GM21717 (cell line): ENCODE measurements around the gene IL18BP.

Source experiments
- ATAC-seq: cut with Tn5 transposase; IDR thresholded peaks from one replicate; pipeline ENCODE4 v1.9.1; 2021; ENCODE audit warnings: mild to moderate bottlenecking, moderate library complexity; ENCODE audit not compliant: unreplicated experiment

The IL18BP gene

DNA sequence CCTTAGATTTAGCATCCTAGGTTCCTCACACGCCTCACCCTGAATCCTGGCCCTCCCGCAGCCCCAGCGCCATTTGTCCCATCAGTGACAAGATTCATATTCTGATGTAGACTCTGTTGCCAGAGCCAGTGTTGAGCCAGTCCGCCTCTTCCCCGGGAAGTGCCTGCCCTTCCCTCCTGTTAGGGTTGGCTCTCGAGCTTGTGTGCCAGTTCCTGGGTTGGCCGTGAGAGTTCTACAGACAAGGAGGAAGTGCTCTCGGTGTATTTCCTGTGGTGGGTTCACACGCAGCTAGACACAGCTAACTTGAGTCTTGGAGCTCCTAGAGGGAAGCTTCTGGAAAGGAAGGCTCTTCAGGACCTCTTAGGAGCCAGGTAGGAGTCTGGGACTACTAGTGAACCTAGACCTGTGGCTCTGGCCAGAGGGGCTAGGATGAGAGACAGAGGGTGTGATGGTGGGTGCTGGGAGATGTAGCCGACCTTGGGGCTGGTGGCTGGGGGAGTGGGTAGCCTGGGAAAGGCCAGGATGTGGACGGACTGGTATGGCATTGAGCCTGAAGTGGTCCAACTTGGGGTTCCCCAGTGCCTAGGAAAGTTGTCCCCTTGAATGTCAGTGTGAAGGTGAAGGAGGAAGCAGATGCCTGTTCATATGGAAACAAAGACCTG lies at the start of gene IL18BP:
IL18BP (plus strand) TSS at position 261 of the 662 bp plus-strand sequence. CDS start 1,076 bp downstream, outside the sequence.
- ATAC-seq, result no peak

DNA sequence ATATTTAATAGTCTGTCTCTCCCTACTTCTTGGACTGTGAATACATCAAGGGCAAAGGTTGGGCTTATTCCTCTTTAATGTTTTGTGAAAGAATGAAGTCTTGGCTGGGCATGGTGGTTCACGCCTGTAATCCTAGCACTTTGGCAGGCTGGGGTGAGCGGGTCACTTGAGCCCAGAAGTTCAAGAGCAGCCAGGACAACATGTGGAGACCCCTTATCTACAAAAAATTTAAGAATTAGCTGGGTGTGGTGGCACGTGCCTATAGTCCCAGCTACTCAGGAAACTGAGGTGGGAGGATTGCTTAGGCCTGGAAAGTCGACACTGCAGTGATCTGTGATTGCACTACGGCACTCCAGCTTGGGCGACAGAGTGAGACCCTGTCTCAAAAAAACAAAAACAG lies 49.7 kb upstream of the IL18BP start:
- ATAC-seq, result no peak

DNA sequence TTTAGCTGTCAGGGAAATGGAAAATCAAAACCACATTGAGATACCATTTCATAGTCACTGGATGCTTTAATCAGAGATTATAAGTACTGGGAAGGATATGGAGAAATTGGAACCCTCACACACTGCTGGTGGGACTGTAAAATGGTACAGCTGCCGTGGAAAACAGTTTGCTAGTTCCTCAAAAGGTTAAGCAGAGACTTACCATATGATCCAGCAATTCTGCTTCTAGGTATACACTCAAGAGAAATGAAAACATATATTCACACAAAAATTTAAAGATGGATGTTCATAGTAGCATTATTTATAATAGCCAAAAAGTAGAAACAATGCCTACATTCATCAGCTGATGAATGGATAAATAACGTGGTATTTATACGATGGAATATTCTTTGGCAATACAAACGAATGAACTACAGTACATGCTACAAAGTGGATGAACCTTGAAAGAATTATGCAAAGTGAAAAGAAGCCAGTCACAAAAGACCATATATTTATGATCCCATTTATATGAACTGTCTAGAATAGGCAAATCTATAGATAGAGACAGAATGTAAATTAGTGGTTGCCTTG lies 46.9 kb upstream of the IL18BP start:
- ATAC-seq, result no peak

DNA sequence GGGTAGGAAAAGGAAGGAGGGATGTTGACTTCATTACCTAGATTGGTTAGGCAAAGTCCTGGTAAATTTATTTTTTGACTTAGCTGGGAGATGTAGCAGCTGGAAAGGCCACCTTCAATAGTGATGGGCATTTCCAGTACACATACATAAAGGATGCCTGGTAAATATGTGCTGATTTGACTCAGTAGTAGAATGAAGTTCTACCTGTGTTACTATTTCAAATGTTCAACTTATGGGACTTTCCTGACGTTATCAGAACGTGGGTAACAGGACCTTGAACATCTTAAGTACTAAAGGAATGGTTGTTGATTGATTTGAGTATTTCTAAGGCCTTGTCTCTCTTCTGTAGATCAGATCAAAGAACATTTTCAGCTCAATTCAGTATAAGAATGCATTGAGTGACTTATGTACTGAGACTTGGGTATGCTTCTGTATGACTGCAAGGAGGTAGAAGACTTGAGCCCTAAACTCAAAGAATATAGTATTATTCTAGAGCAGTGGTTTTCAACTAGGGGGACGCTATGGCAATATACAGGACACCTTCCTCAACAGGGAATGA lies 42.7 kb upstream of the IL18BP start:
- ATAC-seq, result no peak

DNA sequence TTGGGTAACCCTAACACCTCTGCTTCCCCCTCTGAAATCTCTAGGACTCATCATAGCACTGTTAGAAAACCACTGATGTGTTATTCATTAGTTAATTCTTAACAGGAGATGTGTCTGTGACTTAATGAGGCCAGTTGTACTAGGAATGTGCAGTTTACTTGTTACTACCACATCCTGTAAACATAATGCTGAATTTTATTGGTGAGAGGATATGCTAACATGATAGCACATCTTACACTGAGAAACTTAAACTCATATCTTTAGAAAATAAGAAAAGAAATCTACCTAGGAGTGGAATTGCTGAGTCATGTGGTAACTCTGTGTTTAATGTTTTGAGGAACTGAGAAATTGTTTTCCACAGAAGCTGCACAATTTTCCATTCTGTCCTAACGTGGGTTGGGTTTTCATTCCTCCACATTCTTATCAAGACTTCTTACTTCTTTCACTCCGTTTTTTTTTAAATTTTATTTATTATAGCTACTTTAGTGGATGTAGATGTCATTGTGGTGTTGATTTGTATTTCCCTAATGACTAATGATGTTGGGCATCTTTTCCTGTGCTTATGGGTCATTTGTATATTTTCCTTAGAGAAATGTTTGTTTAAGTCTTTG lies 36.2 kb upstream of the IL18BP start:
- no peak for ATAC-seq

DNA sequence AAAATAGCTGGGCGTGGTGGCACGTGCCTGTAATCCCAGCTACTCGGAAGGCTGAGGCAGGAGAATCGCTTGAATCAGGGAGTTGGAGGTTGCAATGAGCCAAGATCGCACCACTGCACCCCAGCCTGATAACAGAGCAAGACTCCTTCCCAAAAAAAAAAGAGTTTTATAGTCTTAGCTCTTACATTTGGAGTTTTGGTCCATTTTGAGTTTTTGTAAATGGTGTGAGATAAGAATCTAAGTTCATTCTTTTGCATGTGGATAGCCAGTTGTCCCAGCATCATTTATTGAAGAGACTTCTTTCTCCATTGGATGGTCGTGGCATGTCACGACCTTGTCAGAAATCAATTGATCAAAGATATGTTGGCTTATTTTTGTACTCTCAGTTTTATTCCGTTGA lies 35.2 kb upstream of the IL18BP start:
- ATAC-seq, result no peak

DNA sequence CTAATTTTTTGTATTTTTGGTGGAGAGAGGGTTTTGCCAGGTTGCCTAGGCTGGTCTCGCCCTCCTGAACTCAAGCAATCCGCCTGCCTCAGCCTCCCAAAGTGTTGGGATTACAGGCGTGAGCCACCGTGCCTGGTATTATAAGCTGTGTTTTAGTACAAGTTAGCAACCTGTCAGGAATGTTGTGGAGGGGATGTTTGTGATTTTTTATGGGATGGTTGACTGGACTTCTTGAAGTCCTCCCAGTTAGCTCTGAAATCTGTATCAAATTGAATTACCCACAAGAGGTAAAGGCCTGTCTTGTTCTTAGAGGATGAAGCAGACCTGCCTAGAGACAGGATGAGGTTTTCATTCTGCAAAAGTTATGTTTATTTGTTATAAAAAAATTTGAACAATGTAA lies 34.1 kb upstream of the IL18BP start:
- ATAC-seq, result no peak

DNA sequence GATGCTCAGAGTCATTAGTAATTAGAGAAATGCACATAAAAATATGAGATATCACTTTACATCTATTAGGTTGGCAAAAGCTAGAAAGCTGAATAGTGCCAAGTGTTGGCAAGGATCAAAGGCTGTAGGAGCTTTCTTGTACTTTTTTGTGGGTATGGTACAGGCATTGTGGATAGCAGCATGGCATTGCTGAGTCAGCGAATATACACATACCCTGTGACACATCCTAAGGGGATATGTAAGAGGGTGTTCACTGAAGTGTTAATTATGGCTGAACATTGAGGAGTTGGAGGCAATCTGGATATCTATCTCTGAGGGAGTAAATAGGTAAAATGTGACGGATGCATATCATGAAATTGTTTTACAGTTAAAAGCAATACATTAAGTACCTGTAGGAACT lies 27.0 kb upstream of the IL18BP start:
- ATAC-seq, result no peak

DNA sequence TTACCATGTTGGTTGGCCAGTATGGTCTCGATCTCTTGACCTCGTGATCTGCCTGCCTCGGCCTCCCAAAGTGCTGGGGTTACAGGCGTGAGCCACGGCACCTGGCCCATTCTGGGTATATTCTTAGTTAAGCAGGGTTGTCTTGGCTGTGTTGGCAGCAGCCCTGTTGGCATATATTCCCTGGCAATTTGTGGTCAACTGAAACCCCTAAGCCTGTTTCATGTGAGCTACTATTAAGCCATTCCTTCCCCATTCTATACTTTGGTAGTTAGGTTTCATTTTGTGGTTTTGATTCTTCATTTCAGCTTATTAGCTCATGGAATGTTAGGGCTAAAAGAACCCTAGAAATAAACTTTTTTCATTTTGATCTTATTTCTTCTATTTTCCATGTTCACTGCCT lies 22.2 kb upstream of the IL18BP start:
- ATAC-seq, result no peak

DNA sequence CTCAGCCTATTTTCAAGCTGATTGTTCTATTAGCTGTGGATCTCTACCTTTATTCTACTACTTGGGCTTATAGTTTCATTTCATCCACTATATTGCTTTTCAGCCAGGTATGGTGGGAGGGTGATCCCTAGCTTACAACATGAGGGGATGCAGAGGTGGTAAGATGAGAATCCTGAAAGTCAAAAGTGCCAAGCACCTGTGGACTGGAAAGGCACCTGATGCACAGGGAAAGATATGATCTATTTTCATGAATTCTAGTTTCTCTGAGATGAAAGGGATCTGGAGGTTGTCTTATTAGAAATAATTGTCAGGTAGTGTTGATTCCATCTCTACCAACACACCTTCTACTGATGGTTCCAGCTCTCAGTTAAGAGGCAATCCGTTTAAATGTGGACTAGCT lies 21.6 kb upstream of the IL18BP start:
- no peak for ATAC-seq

DNA sequence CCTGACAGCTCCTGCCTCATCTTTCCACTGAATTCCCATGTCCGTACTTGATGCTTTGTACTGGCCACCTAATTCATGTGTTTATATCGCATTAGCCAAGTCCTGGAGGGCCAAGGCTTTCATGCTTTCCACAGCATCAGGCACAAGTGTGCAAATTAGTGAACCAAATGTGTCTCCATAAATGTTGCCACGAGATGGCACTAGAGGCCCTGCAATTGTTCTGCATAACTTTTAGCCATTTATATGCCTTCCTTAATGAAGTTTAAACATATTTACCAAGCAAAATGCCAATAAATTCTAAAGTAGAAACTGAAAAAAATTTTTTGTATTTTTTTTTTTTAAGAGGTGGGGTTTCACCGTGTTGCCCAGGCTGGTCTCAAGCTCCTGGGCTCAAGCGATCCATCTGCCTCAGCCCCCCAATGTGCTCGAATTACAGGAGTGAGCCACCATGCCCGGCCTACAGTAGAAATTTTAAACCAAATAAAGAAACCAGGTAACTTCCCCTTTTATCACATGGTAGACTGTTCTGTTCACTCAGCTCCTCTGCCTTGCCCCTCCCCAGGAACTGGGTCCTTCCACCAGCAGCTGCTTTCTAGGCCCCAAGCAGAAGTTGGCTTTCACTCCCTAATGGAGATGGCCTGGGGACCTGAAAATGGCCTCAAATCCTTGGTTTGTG lies 20.8 kb upstream of the IL18BP start:
- no peak for ATAC-seq

DNA sequence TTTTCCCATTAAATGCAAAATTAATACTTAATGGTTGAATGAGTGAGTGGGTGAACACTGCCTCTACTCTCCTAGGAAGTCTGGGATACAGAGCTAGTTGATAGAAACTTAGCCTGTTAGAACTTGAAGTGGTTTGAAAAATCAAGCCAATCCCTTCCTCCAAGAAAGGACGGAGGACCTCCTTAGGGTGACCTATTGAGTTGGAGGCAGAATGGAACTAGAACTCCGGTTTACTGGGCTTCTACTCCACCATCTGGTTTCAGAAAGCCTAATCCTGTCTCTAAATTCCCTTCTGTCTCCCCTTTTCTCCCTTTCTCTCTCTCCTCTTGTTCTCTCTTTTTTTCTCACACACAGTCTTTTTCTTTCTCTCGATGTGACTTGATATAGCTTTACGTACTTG lies 19.6 kb upstream of the IL18BP start:
- no peak for ATAC-seq

DNA sequence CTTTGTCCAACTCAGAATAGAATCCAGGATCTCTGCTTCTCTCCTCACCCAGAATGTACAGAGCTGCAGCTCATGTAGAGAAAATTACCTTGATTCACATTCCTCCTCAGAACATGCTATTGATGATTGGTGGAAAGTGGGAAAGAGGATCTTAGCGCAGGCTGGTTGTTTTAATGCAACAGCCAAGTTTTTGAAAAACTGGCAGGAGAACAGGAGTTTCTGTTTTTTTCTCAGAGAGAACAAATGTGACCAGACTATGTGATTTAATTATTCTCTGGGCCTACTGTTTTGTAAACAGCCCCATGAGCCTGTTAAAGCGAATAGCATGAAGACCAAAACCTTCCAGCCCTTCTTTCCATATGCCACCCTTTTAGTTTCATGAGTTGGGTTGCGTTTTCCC lies 19.1 kb upstream of the IL18BP start:
- ATAC-seq, result no peak

DNA sequence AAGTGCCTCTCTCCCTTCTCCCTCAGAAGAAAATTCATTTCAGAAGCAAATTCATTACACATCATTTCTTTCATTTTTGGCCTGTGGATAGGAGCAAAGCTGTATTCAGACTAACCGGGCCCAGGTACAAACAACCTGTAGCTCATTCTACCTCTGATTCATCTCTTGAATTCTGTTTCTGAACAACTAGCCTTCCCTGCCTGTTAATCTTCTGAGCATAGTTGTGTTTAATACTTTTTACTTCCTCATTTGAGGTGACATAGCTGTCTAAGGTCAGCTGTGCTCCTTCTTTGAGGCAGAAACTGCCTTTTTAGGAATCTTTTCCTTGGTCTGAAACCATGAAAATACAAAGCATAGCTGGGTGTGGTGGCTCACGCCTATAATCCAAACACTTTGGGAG lies 12.6 kb upstream of the IL18BP start:
- no peak for ATAC-seq

DNA sequence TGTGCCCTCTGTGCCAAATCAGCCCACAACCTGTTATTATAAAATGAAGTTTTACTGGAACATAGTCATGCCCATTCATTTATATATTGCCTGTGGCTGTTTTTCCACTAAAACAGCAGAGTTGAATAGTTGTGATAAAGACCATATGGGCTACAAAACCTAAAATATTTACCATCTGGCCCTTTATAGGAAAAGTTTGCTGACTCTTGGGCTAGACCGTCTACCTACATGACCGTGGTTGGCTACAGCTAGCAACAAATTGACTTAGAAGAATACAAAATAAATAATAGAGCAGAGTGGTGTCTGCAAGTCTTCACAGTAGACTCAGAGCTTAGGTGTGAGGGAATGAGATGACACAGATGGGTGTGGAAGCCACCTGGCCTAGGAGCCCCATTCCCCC lies 11.2 kb upstream of the IL18BP start:
- ATAC-seq, result no peak

DNA sequence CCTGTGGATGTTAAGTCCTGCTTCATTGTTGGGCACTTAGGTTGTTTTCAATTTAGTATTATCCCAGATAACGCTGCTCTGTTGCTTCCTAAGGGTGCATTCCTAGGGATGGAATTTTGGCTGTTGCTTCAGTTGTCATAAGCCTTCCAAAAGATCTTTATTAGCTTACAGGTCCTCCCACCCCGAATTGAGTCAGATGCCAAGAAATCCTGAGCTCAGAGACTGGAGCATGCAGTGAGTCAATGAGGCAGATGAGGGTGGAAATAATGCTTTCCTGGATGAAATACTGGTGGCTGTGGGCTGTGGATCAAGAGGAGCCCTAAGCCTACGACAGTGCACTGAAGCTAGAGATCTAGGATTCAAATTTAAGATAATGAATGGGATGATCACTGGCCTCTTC lies 10.7 kb upstream of the IL18BP start:
- ATAC-seq, result no peak

DNA sequence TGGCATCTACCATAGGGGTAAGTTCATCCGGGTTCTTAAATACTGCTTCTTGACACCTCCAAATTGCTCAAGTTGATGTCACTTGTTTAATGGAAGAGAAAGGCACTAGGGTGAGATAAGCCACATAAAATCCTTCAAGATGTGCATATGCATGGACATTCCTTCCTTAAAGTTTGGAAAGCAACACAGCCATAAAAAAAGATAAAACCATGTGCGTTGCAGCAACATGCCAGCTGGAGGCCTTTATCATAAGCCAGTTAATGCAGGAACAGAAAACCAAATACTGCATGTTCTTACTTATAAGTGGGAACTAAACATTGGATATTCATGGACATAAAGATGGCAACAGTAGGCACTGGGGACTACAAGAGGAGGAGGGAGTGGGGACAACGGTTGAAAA lies 8.0 kb upstream of the IL18BP start:
- ATAC-seq, result no peak

DNA sequence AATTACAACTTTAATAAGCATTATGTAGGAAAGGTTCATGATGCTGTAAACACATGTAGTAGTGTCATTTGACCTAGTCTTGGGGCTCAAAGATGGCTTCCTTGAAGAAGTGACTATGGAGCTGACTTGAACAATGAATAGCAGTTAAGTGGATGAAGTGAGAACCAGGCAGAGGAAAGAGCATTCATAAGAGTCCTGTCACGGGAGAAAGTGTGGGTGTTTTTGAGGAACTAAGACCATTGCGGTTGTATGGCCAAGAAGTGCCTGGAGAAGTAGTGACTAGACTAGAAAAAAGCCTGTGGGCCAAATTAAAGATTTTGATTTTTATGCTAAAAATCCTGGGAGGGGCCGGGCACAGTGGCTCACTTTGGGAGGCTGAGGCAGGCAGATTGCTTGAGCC lies 7.2 kb upstream of the IL18BP start:
- peak; percentile 71 for ATAC-seq

DNA sequence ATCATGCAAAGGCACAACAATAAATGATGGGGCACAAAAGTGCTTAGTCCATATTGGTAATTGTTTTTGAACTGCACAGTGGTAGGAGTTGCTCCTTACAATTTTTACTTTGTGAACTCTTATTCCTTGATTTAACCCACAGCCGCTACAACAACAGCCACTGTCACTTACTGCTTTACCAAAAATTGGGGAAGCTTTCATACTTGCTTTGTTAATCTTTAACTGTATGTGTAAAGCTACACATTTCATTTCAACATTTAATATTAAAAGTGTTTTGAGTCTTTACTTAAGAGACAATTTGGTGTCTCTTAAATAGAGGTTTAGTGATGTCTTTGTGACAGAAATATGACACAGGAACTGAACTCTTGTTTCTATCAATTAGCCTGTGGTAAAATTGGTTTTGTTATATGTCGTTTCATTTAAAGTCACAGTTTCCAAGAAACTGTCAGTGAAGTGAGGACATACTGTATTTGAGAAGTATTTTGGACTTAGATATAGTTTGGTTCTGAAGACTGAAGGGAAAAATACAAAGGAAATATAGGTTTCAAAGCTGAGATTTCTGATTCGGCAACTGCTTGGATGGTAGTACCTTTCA lies 6.5 kb upstream of the IL18BP start:
- no peak for ATAC-seq

DNA sequence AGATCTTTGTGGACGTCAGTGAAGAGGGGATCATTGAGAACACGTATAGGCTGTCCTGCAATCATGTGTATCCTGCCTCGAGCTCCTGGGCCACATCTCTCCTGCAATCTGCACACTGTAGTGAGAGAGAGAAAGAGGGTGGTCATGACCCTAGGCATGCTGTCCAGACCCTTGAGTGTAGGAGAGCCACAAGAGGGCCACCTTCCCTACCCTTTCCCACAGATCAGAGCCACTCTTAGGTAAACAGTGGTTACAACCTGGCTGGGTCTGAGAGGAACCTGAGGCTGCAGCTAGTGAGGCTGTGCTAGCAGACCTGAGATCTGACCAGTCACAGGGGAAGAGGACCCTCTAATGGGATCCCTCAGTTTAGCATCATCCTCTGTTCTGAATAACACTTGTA lies 3.9 kb upstream of the IL18BP start:
- ATAC-seq, result no peak

DNA sequence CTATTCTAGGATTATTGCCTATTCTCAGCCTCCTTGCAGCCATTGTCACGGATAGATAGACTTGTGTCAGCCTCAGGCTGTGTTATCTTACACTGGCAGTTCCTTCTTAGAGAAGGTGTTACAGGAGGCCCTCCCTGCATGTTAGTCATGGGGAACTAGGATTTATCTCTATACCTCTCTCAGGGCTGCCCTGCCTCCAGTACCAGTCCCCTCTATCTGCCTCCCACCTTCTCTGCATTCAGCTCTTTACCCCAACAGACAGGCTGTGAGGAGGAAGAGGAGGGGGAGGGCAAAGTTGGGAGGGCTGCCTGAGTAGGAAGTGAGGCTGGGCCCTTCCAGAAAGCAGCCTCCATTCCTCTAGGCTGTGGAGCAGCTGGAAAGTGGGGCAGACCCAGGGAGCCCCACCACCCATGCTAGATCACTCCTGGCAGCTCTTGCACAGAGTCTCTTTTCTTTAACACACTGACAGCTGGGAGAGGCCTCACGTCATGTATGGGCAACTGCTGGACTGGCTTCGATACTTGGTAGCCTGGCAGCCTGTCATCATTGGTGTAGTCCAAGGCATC lies 2.9 kb upstream of the IL18BP start:
- no peak for ATAC-seq
